A673 (cell line): ENCODE results near the gene HOXB3. TPM values are rescaled to one million over a fixed set of nuclear protein-coding genes. Genes with fewer than 3 reads are reported as not detected.

Experiments
- BruUV-seq: library from RNA; stranded (reverse); fragments of 400-500 nt; replicated peaks from 2 replicates; lab custom pipeline; 2021; lab: Mats Ljungman, UMichigan
- CTCF ChIA-PET: fragments of 300-600 bp; sonication (Branson Sonifier 250); formaldehyde crosslinking; loops from one replicate; lab custom pipeline; 2022; ENCODE audit warnings: antibody characterized with exemption; lab: Charles Lee
- POLR2A ChIA-PET: fragments of 300-600 bp; sonication (Branson Sonifier 250); formaldehyde crosslinking; loops from one replicate; lab custom pipeline; 2022; ENCODE audit warnings: antibody characterized with exemption; ENCODE audit not compliant: low non-redundant PET; lab: Charles Lee
- DNase-seq: peaks from one replicate; pipeline ENCODE4 v3.0.0-alpha.2; 2015; ENCODE audit warnings: low spot score
- H3K27ac ChIP-seq: fragments of 200-600 bp; sonication (generic); 2 replicates; pipeline ENCODE4 v1.5.1; 2016; ENCODE audit warnings: mixed run types, low read depth, mild to moderate bottlenecking, mixed read lengths, antibody characterized with exemption, low read length; ENCODE audit not compliant: poor library complexity, severe bottlenecking
- H3K27me3 ChIP-seq: fragments of 200-600 bp; sonication (generic); replicated peaks from 2 replicates; pipeline ENCODE4 v1.6.1; 2017; ENCODE audit warnings: mixed run types, low read depth, mild to moderate bottlenecking, mixed read lengths, antibody characterized with exemption, low read length; ENCODE audit not compliant: insufficient read depth, poor library complexity
- H3K36me3 ChIP-seq: fragments of 200-600 bp; sonication (generic); 2 replicates; pipeline ENCODE4 v1.6.1; 2016; ENCODE audit warnings: mixed run types, mild to moderate bottlenecking, mixed read lengths, antibody characterized with exemption, low read length; ENCODE audit not compliant: insufficient read depth, poor library complexity, severe bottlenecking
- H3K4me1 ChIP-seq: fragments of 200-600 bp; sonication (generic); 2 replicates; pipeline ENCODE4 v1.6.1; 2017; ENCODE audit warnings: mixed run types, mild to moderate bottlenecking, mixed read lengths, antibody characterized with exemption, low read length; ENCODE audit not compliant: insufficient read depth, poor library complexity, severe bottlenecking
- H3K4me3 ChIP-seq: fragments of 200-600 bp; sonication (generic); 2 replicates; pipeline ENCODE4 v1.5.1; 2016; ENCODE audit warnings: low read depth, mixed run types, mild to moderate bottlenecking, mixed read lengths, low read length; ENCODE audit not compliant: poor library complexity, severe bottlenecking
- H3K9me3 ChIP-seq: fragments of 200-600 bp; sonication (generic); 2 replicates; pipeline ENCODE4 v1.6.1; 2016; ENCODE audit warnings: mixed run types, low read depth, mild to moderate bottlenecking, mixed read lengths, antibody characterized with exemption, low read length; ENCODE audit not compliant: poor library complexity, severe bottlenecking
- CTCF ChIP-seq: fragments of 300-800, 200-600 bp; sonication (generic); conservative IDR thresholded peaks from 2 replicates; pipeline ENCODE4 v1.5.1; 2017; ENCODE audit warnings: low read depth, mild to moderate bottlenecking, antibody characterized with exemption, low read length, moderate library complexity, mixed read lengths
- EZH2 ChIP-seq: fragments of 200-600 bp; sonication (generic); IDR thresholded peaks from 2 replicates; pipeline ENCODE4 v1.6.1; 2017; ENCODE audit warnings: borderline replicate concordance, low read depth, mild to moderate bottlenecking, mixed read lengths, antibody characterized with exemption, low read length; ENCODE audit not compliant: poor library complexity, severe bottlenecking
- intact Hi-C: fragments of 100-400 bp; cut with micrococcal nuclease; formaldehyde crosslinking; loops from one replicate; pipeline ENCODE4 v1.10.0; 2022; ENCODE audit not compliant: unreplicated experiment
- total RNA-seq: library from RNA; stranded (reverse); gene quantifications from 2 replicates; pipeline ENCODE4 v1.2.3, GENCODE V29; 2021

HOXB3 gene
- total RNA-seq, 1 experiment from 2014 or later = 40.7 TPM

- peak; percentile 54 for DNase-seq
Measured at GRCh38 chr17:48625495-48626244, 35.6 kb upstream of the HOXB3 start.

GRCh38 chr17:48624544-48625494, 34.8 kb upstream of the HOXB3 start:
- DNase-seq = peak; percentile 70
- no peak for TF ChIP-seq CTCF
- no peak for TF ChIP-seq EZH2
- POLR2A ChIA-PET = interaction anchor here (0.5 kb wide), 1 partner anchor 583 kb away, joined by 6 read pairs; no protein-coding TSS in a partner anchor
- H3K36me3 ChIP-seq = no peaks in the 10 kb centered on the region
- no peaks in the 10 kb centered on the region for H3K27me3 ChIP-seq
- no peaks in the 10 kb centered on the region for H3K9me3 ChIP-seq
- peak overlapping the region; percentile 64 for H3K27ac ChIP-seq
- intact Hi-C loops = no loop called here
- CTCF ChIA-PET = interaction anchor here (0.5 to 2.6 kb wide), 5 partner anchors 10 to 260 kb away, joined by 3 to 9 read pairs (median 6); partner anchors contain the start of gene HOXB8
- no TSS peak for BruUV-seq
- H3K4me3 ChIP-seq = peak overlapping the region; percentile 60
- H3K4me1 ChIP-seq = peaks cover 20% of the 10 kb centered on the region

More at GRCh38 chr17:48625495-48626244, 35.6 kb upstream of the HOXB3 start:
- ChIA-PET POLR2A (interaction anchor here (0.5 to 0.7 kb wide), 5 partner anchors 15 to 584 kb away, joined by 3 to 12 read pairs (median 8); partner anchors contain the start of gene HOXB7), CTCF (interaction anchor here (0.6 to 2.6 kb wide), 5 partner anchors 11 to 259 kb away, joined by 3 to 9 read pairs (median 6); no protein-coding TSS in a partner anchor)
- Histone ChIP-seq H3K27me3 (no peaks in the 10 kb centered on the region), H3K36me3 (no peaks in the 10 kb centered on the region), H3K9me3 (no peaks in the 10 kb centered on the region), H3K4me1 (peaks cover 20% of the 10 kb centered on the region), H3K27ac (peak overlapping the region; percentile 64), H3K4me3 (peak overlapping the region; percentile 60)
- no peak for TF ChIP-seq CTCF
- TF ChIP-seq EZH2 = no peak
- no TSS peak for BruUV-seq
- intact Hi-C loops = no loop called here

- DNase-seq = no peak
- no peak overlapping the region for H3K27ac ChIP-seq
- H3K4me1 ChIP-seq = peaks cover 23% of the 10 kb centered on the region
- peak overlapping the region; percentile 60 for H3K4me3 ChIP-seq
- CTCF ChIA-PET = interaction anchor here (1.0 to 2.6 kb wide), 2 partner anchors 11 to 12 kb away, joined by 3 to 7 read pairs; no protein-coding TSS in a partner anchor
- TF ChIP-seq EZH2 = no peak
- no peak for TF ChIP-seq CTCF
- H3K9me3 ChIP-seq = no peaks in the 10 kb centered on the region
- BruUV-seq = no TSS peak
- POLR2A ChIA-PET = interaction anchor here (0.6 kb wide), 2 partner anchors 268 to 426 kb away, joined by 3 to 13 read pairs; no protein-coding TSS in a partner anchor
- no peaks in the 10 kb centered on the region for H3K27me3 ChIP-seq
- intact Hi-C loops = no loop called here
- no peaks in the 10 kb centered on the region for H3K36me3 ChIP-seq
Measured at GRCh38 chr17:48624118-48624517, 34.1 kb upstream of the HOXB3 start.
